ENCODE data around the gene ZNRF4.

- TF ChIP-seq CTCF (IDR thresholded peaks at IDR 0.05) (no peak), ZFX (IDR thresholded peaks at IDR 0.05; ENCODE audit: borderline replicate concordance) (no peak)
These were observed 1.6 kb downstream of the ZNRF4 start for GRCh38 chr19:5456841-5457200.
